HepG2 (cell line): ENCODE results near the gene DYNLT2B. TPM values are rescaled to one million over a fixed set of nuclear protein-coding genes. Genes with fewer than 3 reads are reported as not detected.

Experiments
- AKNA ChIP-seq: sonication (generic); formaldehyde crosslinking; IDR thresholded peaks from 2 replicates; pipeline ENCODE4 v1.4.0; 2020; ENCODE audit warnings: missing genetic modification reagents, borderline replicate concordance
- ATF5 ChIP-seq: sonication (generic); formaldehyde crosslinking; IDR thresholded peaks from 2 replicates; pipeline ENCODE4 v1.4.0; 2020; ENCODE audit warnings: mild to moderate bottlenecking, low read depth, missing genetic modification reagents
- CEBPG ChIP-seq: IDR thresholded peaks from 2 replicates; pipeline ENCODE4 v1.6.1; 2016
- MAX ChIP-seq: IDR thresholded peaks from 2 replicates; pipeline ENCODE4 v1.6.1; 2012; ENCODE audit warnings: inconsistent platforms
- SKIL ChIP-seq: sonication (generic); formaldehyde crosslinking; IDR thresholded peaks from 2 replicates; pipeline ENCODE4 v1.8.0; 2022; ENCODE audit warnings: missing genetic modification reagents, mild to moderate bottlenecking, moderate library complexity, borderline replicate concordance
- YY1 ChIP-seq: IDR thresholded peaks from 2 replicates; pipeline ENCODE4 v1.6.1; 2011; ENCODE audit warnings: low read length, low read depth, moderate library complexity, mild to moderate bottlenecking; ENCODE audit not compliant: insufficient read depth, insufficient replicate concordance
- ZMYM2 ChIP-seq: sonication (generic); formaldehyde crosslinking; IDR thresholded peaks from 2 replicates; pipeline ENCODE4 v1.8.0; 2022; ENCODE audit warnings: mild to moderate bottlenecking, missing genetic modification reagents
- ZNF253 ChIP-seq: sonication (generic); formaldehyde crosslinking; IDR thresholded peaks from 2 replicates; pipeline ENCODE4 v1.8.0; 2022; ENCODE audit warnings: mild to moderate bottlenecking, missing genetic modification reagents, borderline replicate concordance
- ZNF282 ChIP-seq: fragments of 450-650 bp; IDR thresholded peaks from 2 replicates; pipeline ENCODE4 v1.6.1; 2018; ENCODE audit not compliant: partially characterized antibody
- ZNF512B ChIP-seq: sonication (generic); formaldehyde crosslinking; IDR thresholded peaks from 2 replicates; pipeline ENCODE4 v1.5.1; 2020; ENCODE audit warnings: missing genetic modification reagents, mild to moderate bottlenecking, borderline replicate concordance
- ZNF737 ChIP-seq: sonication (generic); formaldehyde crosslinking; IDR thresholded peaks from 2 replicates; pipeline ENCODE4 v1.5.0; 2020; ENCODE audit warnings: missing genetic modification reagents, mild to moderate bottlenecking, borderline replicate concordance
- ZNF772 ChIP-seq: sonication (generic); formaldehyde crosslinking; IDR thresholded peaks from 2 replicates; pipeline ENCODE4 v1.5.0; 2020; ENCODE audit warnings: mild to moderate bottlenecking, missing genetic modification reagents
- ZNF777 ChIP-seq: sonication (generic); formaldehyde crosslinking; IDR thresholded peaks from 2 replicates; pipeline ENCODE4 v1.4.0; 2020; ENCODE audit warnings: missing genetic modification reagents
- polyA plus RNA-seq, 8 experiments: library from polyadenylated mRNA; depleted of rRNA in 3 of 8; stranded (reverse) in 7 of 8; unstranded in 1 of 8; fragments of >200 nt; fragmentation: Illumina TruSeq in 4 of 8; extraction: Trizol in 4 of 8; gene quantifications; 2 replicates each; pipeline versions ENCODE4 v1.2.1 to v1.2.3, GENCODE V29; 2011 to 2016; ENCODE audit warnings: low read depth in 4 of 8, missing spikeins in 1 of 8, mixed read lengths in 1 of 8; ENCODE audit not compliant: insufficient read depth in 1 of 8
- total RNA-seq, 5 experiments: library from RNA; depleted of rRNA; stranded (reverse); fragments of >200 nt; fragmentation: Illumina TruSeq; extraction: Trizol; gene quantifications; 2 replicates each; pipeline ENCODE4 v1.2.3, GENCODE V29; 2016; ENCODE audit warnings: low read depth in 1 of 5
- TF ChIP-seq, protein P1 (sequence below): fragments of 450-650 bp; IDR thresholded peaks from 2 replicates; pipeline ENCODE4 v1.6.1; 2017; ENCODE audit warnings: mild to moderate bottlenecking

DYNLT2B gene
- total and polyA plus RNA-seq, 2 of the 13 experiments (the other 11 are each of a cell fraction or from before 2014, with no cell fraction given), result 4.0 to 7.0 TPM

- TF ChIP-seq CEBPG (no peak), ZMYM2 (CRISPR knock-in tag) (peak; percentile 71), MAX (peak; percentile 64; the same call in 1 of the 2 replicates), ATF5 (CRISPR knock-in tag) (no peak), ZNF737 (CRISPR knock-in tag) (no peak; the same call in 1 of the 2 replicates), SKIL (CRISPR knock-in tag) (peak; percentile 70), ZNF777 (peak; percentile 62), ZNF772 (CRISPR knock-in tag) (peak; percentile 85), ZNF512B (CRISPR knock-in tag) (no peak), AKNA (no peak; the same call in 1 of the 2 replicates), ZNF253 (no peak), YY1 (peak; percentile 69), ZNF282 (no peak)
- TF ChIP-seq, protein P1, sequence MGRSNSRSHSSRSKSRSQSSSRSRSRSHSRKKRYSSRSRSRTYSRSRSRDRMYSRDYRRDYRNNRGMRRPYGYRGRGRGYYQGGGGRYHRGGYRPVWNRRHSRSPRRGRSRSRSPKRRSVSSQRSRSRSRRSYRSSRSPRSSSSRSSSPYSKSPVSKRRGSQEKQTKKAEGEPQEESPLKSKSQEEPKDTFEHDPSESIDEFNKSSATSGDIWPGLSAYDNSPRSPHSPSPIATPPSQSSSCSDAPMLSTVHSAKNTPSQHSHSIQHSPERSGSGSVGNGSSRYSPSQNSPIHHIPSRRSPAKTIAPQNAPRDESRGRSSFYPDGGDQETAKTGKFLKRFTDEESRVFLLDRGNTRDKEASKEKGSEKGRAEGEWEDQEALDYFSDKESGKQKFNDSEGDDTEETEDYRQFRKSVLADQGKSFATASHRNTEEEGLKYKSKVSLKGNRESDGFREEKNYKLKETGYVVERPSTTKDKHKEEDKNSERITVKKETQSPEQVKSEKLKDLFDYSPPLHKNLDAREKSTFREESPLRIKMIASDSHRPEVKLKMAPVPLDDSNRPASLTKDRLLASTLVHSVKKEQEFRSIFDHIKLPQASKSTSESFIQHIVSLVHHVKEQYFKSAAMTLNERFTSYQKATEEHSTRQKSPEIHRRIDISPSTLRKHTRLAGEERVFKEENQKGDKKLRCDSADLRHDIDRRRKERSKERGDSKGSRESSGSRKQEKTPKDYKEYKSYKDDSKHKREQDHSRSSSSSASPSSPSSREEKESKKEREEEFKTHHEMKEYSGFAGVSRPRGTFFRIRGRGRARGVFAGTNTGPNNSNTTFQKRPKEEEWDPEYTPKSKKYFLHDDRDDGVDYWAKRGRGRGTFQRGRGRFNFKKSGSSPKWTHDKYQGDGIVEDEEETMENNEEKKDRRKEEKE, result no peak
Measured at GRCh38 chr3:196287440-196288140, 30.4 kb downstream of the DYNLT2B start, which contains the start of gene PCYT1A (continued).
